Hepatocyte (in vitro differentiated cells): ENCODE data around the gene ZBTB26. TPM values are rescaled to one million over a fixed set of nuclear protein-coding genes. Genes with fewer than 3 reads are reported as not detected.
A peak's percentile ranks its signal among the peaks of the same experiment; 100 is the strongest.

Source experiments
- DNase-seq: peaks from one replicate; pipeline ENCODE4 v3.0.0-alpha.2; 2016; ENCODE audit warnings: low spot score
- H2AFZ ChIP-seq: fragments of 200-600 bp; sonication (generic); 2 replicates; pipeline ENCODE4 v1.6.0; 2016; ENCODE audit warnings: antibody characterized with exemption, mild to moderate bottlenecking
- H3K27ac ChIP-seq: fragments of 200-600 bp; sonication (generic); 2 replicates; pipeline ENCODE4 v1.5.1; 2016; ENCODE audit warnings: mild to moderate bottlenecking
- H3K27me3 ChIP-seq: fragments of 200-600 bp; sonication (generic); 2 replicates; pipeline ENCODE4 v1.6.1; 2016
- H3K36me3 ChIP-seq: fragments of 200-600 bp; sonication (generic); replicated peaks from 2 replicates; pipeline ENCODE4 v1.5.1; 2016; ENCODE audit warnings: low read depth; ENCODE audit not compliant: insufficient read depth
- H3K4me1 ChIP-seq: fragments of 200-600 bp; sonication (generic); 2 replicates; pipeline ENCODE4 v1.5.1; 2016; ENCODE audit warnings: mild to moderate bottlenecking, moderate library complexity; ENCODE audit not compliant: insufficient read depth
- H3K4me2 ChIP-seq: fragments of 200-600 bp; sonication (generic); 2 replicates; pipeline ENCODE4 v1.6.0; 2016
- H3K4me3 ChIP-seq: fragments of 200-600 bp; sonication (generic); 2 replicates; pipeline ENCODE4 v1.5.1; 2016; ENCODE audit warnings: mild to moderate bottlenecking
- H3K79me2 ChIP-seq: fragments of 200-600 bp; sonication (generic); 2 replicates; pipeline ENCODE4 v1.6.0; 2017; ENCODE audit warnings: mild to moderate bottlenecking
- H3K9me2 ChIP-seq: fragments of 200-600 bp; sonication (generic); replicated peaks from 2 replicates; pipeline ENCODE4 v1.6.0; 2017; ENCODE audit warnings: mild to moderate bottlenecking; ENCODE audit not compliant: insufficient read depth
- H3K9me3 ChIP-seq: fragments of 200-600 bp; sonication (generic); 2 replicates; pipeline ENCODE4 v1.5.1; 2016; ENCODE audit warnings: low read depth, mild to moderate bottlenecking
- H4K20me1 ChIP-seq: fragments of 200-600 bp; sonication (generic); 2 replicates; pipeline ENCODE4 v1.6.0; 2016; ENCODE audit warnings: mild to moderate bottlenecking; ENCODE audit not compliant: insufficient read depth, poor library complexity, severe bottlenecking
- CTCF ChIP-seq: fragments of 200-600 bp; sonication (generic); IDR thresholded peaks from 2 replicates; pipeline ENCODE4 v1.5.1; 2016; ENCODE audit warnings: antibody characterized with exemption, mild to moderate bottlenecking; ENCODE audit not compliant: poor library complexity
- EZH2 ChIP-seq: fragments of 200-600 bp; sonication (generic); IDR thresholded peaks from 2 replicates; pipeline ENCODE4 v1.6.1; 2016; ENCODE audit warnings: antibody characterized with exemption, mild to moderate bottlenecking, borderline replicate concordance
- EZH2phosphoT487 ChIP-seq: fragments of 200-600 bp; sonication (generic); IDR thresholded peaks from one replicate; pipeline ENCODE4 v1.6.1; 2018; ENCODE audit warnings: antibody characterized with exemption, mild to moderate bottlenecking, low read depth, moderate library complexity; ENCODE audit not compliant: unreplicated experiment, severe bottlenecking
- WGBS: methylation state at CpG from one replicate; pipeline ENCODE4 v1.1.6; 2016; ENCODE audit warnings: low lambda C conversion rate; ENCODE audit errors: missing lambda C conversion rate; 5-methylcytosine and 5-hydroxymethylcytosine counted together
- polyA plus RNA-seq: library from polyadenylated mRNA; unstranded; fragments of >200 nt; fragmentation: Nextera tagmentation; extraction: Ambion mirVana; gene quantifications from 2 replicates; pipeline ENCODE4 v1.2.1, GENCODE V29; 2016
- total RNA-seq: library from RNA; depleted of rRNA; stranded (reverse); fragments of >200 nt; gene quantifications from 2 replicates; pipeline ENCODE4 v1.2.3, GENCODE V29; 2014

Gene ZBTB26
- total and polyA plus RNA-seq, 2 experiments from 2014 or later = 2.9 to 7.7 TPM

- H3K27ac ChIP-seq = peak overlapping the region; percentile 91
- H3K4me1 ChIP-seq = peaks cover 13% of the 10 kb centered on the region
- no peaks in the 10 kb centered on the region for H3K27me3 ChIP-seq
- H3K36me3 ChIP-seq = no peaks in the 10 kb centered on the region
- TF ChIP-seq EZH2 (no peak), CTCF (no peak), EZH2phosphoT487 (no peak)
- peak overlapping the region; percentile 88 for H3K4me3 ChIP-seq
- peak overlapping the region; percentile 61 for H2AFZ ChIP-seq
- peak overlapping the region; percentile 78 for H3K4me2 ChIP-seq
- 37% methylated on average over 10 of the region's 10 CpGs for WGBS
- DNase-seq = no peak
- peaks cover 93% of the 10 kb centered on the region for H3K79me2 ChIP-seq
- no peaks in the 10 kb centered on the region for H3K9me2 ChIP-seq
- no peaks in the 10 kb centered on the region for H4K20me1 ChIP-seq
- H3K9me3 ChIP-seq = no peaks in the 10 kb centered on the region
These were observed 629 bp downstream of the ZBTB26 start for GRCh38 chr9:122930541-122931225.

GRCh38 chr9:122929796-122930354, 1.4 kb downstream of the ZBTB26 start:
- Histone ChIP-seq H4K20me1 (no peaks in the 10 kb centered on the region), H3K9me2 (no peaks in the 10 kb centered on the region), H3K36me3 (no peaks in the 10 kb centered on the region), H3K4me1 (peaks cover 13% of the 10 kb centered on the region), H3K4me3 (no peak overlapping the region), H3K27ac (no peak overlapping the region), H3K79me2 (peaks cover 91% of the 10 kb centered on the region), H3K4me2 (peak overlapping the region; percentile 78), H2AFZ (no peak overlapping the region), H3K9me3 (no peaks in the 10 kb centered on the region), H3K27me3 (no peaks in the 10 kb centered on the region)
- 100% methylated on average over 1 of the region's 1 CpG for WGBS
- DNase-seq = no peak
- TF ChIP-seq EZH2 (no peak), EZH2phosphoT487 (no peak), CTCF (no peak)

GRCh38 chr9:122923947-122924346, 7.4 kb downstream of the ZBTB26 start:
- Histone ChIP-seq H3K4me3 (no peak overlapping the region), H3K9me2 (no peaks in the 10 kb centered on the region), H3K9me3 (no peaks in the 10 kb centered on the region), H3K27ac (no peak overlapping the region), H2AFZ (no peak overlapping the region), H3K27me3 (no peaks in the 10 kb centered on the region), H3K4me2 (no peak overlapping the region), H3K79me2 (peaks cover 80% of the 10 kb centered on the region), H3K4me1 (no peaks in the 10 kb centered on the region), H4K20me1 (peaks cover 6% of the 10 kb centered on the region), H3K36me3 (no peaks in the 10 kb centered on the region)
- TF ChIP-seq EZH2phosphoT487 (no peak), CTCF (no peak), EZH2 (no peak)
- WGBS = 91% methylated on average over 3 of the region's 3 CpGs
- DNase-seq = no peak
